ENCODE measurements around the gene JAG2.

JAG2 gene

GRCh38 chr14:105162669-105162979 is 6.0 kb downstream of the JAG2 start:
- DNase-seq, result no peak

DNA sequence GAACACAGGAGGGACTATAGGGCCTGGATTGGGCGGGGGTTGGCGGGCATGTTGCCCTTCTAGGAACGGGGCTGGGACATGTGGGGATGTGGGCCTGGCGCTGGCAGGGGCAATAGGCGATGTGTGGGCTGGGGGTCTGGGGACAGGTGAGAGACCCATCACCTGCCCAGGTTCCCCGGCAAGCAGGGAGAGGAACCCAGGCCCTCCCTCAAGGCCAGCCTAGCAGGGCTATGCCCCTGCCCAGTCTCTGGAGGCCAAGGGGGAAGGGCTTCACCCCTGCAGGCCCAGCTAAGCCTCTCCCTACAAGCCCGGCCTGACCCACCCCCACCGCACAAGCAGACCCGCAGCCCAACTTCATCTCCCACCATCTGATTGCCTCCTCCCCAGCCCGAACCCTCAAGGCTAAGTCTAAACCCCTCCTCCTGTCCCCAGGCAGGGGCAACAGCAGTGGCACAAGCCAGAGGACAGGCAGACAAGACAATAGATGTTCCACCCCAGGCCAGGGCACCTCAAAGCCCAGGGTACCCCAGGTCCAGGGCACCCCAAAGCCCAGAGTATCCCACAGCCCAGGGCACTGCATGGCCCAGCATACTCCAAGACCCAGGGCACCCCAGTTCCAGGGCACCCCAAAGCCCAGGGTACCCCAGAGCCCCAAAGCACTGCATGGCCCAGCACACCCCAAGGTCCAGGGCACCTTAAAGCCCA is 6.5 kb downstream of the JAG2 start:
- DNase-seq, result no peak

GRCh38 chr14:105161309-105161708 is 7.3 kb downstream of the JAG2 start:
- DNase-seq, result no peak

DNA sequence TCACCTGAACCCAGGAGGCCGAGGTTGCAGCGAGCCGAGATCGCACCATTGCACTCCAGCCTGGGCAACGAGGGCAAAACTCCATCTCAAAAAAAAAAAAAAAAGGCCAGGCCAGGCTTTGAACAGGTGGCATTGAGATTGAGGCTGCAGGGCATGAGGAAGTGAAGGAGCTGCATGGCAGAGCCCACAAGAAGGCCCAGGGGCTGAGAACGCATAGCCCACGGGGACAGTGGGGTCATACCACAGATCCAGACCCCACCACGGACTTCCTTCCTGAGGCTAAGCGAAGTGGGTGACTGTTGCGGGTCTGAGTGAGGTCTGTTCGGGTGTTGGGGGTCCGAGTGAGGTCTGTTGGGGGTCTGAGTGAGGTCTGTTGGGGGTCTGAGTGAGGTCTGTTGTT is 7.8 kb downstream of the JAG2 start:
- no peak for DNase-seq

DNA sequence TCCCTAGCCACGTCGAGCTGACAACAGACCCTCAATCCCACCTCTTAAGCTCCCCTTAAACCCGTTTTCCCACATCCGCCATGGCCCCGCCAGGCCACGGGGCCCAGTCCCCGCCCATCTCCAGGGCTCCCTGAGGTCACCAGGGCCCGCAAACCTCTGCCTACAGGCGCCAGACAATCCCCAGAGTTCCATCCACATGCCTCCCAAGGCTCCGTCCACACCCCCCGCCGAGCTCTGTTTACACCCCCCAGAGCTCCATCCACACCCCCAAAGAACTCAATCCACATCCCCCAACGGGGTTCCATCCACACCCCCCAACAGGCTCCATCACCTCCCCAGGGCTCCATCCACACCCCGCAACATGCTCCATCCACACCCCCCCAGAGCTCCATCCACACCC is 9.2 kb downstream of the JAG2 start:
- DNase-seq, result no peak

- DNase-seq, result no peak
These were observed 9.8 kb downstream of the JAG2 start for GRCh38 chr14:105158794-105159193.

DNA sequence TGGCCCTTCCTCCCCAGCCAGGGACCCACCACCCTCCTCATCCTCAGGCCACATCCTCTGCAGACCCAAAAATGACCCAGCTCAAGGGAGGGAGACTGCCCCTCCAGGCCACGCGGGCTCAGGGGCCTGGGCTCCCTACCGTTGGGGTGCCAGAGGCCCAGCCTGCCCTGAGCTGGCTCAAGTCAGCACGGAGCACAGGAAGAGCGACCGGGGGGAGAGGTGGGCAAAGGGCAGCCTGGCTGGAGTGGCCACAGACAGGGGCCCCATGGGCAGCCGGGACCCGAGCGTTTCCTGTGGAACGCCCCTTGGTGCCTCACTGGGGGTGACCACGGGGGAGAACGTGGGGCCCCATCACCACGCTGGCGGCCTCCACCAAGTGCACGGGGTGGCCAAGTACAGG is 10.7 kb downstream of the JAG2 start:
- DNase-seq, result no peak

DNA sequence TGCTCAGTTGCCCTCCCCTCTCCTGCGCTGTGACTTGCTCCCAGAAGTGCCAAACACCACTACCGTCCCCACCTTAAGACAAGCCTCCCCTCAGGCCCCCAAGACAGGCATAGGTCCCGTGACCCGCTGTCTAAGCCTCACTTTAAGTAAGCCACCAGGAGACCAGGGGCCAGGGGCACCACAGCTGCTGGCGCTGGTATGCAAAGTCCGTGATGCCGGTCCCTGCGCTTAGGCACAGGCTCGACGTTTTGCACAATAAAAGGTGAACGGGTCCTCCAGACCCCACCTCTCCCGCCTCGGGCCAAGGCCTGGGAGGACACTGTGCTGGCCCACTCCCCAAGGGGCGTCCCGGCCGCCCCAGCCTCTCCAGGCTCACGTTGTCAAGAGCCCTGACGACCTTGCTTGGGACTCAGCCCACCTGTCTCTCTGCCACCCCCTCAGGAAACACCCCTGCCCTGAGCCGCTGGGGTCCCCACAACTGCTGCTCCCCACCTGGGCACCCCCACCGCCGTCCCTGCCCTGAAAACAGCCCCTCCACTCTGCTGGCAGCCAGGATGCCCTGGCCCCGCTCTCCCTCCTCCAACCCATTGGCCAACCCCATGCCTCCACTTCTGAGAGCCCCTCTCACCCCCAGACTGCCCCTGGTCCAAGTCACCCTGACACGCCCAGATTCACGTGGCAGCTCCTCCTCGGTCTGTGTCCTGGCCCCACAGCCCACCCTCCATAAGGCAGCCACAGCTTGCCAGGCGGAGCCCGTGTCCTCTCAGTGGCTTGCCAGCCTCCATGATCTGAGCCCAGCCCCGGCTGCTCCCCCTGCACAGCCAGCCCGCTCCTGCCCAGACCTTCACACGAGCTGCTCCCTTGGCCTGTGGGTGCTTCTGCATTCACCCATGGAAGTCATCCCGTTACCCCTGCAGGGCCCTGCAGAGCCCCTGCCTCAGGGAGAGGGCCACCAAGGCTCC is 11.9 kb downstream of the JAG2 start:
- DNase-seq, result no peak

GRCh38 chr14:105155681-105156413 is 12.7 kb downstream of the JAG2 start:
- no peak for DNase-seq

DNA sequence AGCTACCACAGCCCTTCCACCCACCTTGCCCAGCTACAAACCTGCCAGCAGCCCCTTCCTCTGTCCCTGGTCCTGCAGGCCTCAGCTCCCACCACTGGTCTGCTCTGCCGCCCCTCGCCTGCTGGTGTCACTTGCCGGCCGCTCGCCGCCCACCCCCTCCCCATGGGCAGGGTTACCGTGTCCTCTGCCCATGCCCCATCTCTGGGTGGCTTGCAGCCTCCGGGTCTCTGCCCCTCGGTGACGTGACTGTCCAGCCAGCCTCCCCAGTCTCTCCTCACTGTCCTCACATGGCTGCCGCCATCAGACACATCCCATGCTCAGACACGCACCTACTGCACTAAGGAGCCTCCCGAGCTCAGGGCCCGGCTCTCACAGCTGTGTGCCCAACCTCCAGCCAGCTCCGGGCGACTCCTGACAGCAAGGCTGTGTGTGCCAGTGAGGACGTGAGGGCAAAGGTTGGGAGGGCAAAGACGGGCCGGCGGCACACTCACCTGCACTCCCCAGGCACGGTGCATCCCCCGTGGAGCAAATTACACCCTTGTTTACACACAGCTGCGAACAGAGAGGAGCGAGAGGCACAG is 13.4 kb downstream of the JAG2 start:
- no peak for DNase-seq

DNA sequence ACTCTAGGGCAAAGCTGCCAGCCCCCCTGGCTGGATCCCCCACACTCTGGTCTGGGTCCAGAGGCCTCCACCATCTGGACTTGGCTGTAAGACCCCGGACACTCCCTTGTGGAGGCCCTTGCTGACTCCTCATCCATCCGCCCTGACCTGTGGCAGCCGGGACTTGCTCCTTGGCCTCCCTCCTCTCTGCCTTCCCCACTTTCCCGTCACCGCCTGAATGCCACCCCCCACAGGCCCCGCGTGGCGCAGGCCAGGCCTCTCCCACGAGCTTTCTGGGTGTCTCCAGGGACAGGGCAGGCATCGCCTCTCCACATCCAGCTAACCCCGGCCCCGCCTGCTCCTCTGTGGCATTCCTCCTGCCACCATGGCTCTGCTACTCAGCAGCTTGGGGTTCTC is 14.1 kb downstream of the JAG2 start:
- DNase-seq, result no peak

DNA sequence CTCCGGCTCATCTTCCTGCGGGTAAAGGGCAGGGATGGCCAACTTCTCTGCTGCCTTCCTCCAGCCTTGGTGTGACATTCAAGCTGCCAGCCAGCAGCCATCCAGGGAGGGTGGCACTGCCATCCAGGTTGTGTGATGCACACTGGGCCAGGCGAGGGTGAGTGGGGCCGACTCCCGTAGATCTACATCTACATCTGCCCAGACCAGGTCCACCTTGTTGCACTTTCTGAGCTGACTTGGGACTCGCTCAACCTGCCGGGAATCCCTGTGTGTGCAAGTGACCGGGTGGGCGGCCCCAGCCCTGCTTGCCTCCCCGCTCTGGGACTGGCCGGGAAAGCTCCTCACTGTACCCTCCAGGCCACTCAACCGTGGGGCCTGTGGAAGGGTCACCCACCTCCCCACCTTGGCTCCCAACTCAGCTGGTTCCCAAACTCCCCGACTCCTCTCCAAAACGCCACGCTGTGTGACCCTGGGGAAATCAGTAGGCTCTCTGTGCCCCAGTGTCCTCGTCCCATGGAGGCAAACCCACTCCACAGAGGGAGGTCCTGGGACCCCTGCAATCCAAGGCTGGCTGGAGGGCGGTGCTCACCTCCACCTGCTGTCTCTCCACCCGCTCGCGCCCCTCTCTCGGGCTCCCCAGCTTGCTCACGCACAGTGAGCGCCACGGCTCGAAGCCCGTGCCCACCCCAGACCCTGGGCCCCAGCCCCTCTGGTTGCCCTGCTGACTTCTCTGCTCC is 14.7 kb downstream of the JAG2 start:
- DNase-seq, result no peak

GRCh38 chr14:105153331-105153731 is 15.2 kb downstream of the JAG2 start:
- no peak for DNase-seq

DNA sequence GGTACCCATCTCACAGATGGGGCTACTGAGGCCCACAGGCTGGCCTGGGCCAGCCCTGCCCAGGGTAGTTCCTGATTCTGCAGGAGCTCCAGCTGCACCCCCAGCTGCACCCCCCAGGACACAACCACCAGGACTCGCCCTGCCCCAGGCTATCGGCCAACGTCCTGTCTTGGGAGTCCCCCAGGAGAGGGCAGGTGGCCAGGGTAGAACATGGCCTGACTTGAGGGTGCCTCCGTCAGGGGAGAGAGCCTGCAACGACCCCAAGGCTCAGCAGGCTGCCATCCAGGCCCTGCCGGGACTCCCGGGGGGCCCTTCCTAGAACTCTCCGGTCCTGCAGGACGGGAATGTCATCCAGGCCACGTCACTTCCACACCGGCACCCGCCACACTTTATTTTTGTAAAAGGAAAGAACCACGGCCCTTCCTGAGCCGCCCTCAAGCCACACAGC is 15.8 kb downstream of the JAG2 start:
- no peak for DNase-seq

GRCh38 chr14:105151838-105152793 is 16.5 kb downstream of the JAG2 start:
- no peak for DNase-seq

DNA sequence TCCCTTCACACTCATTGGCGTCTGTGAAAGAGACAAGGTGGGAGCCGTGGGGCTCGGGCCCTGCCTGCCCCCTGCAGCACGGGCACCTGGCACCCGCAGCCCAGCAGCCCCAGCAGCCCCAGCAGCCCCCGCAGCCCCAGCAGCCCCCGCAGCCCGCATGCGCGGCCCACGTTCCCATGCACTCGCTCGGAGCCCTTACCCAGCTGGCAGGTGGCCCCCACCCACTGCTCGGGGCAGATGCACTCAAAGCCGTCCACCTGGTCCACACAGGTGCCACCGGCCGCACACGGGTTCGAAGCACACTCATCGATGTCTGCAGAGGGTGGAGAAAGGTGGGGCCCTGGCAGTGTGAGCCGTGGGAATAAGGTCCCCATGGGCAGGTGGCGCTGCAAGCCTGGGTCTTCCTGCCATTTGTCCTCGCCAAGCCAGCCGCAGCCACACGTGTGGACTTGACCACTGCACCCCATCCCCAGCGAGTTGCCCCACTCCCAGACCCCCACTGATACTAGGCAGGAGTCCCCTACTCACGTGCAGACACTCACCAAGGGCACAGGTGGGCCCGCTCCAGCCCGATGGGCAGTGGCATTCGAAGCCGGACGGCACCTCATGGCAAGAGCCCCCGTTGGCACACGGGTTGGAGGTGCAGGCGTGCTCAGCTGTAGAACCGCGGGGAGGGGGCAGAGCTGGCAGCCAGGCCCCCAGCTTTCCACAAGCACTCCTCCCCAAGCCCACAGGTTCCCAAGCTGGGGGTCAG is 17.3 kb downstream of the JAG2 start:
- no peak for DNase-seq

- no peak for DNase-seq
These were observed 18.1 kb downstream of the JAG2 start for GRCh38 chr14:105150368-105151083.

DNA sequence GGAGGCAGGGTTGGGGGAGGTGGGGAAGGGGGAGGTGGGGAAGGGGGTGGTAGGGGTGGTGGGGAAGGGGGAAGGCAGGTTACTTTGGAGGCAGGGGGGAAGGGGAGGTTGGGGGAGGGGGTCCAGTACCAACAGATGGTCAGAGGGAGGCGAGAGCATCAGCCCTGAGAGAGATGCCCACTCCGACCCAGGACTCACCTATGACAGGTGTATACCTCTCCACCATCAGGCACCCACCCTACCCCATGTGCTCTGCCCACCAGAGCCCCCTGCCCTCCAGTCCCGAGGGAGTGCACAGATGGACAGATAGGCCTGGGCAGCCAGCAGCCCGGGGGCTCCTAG is 18.6 kb downstream of the JAG2 start:
- no peak for DNase-seq

GRCh38 chr14:105149146-105149781 is 19.3 kb downstream of the JAG2 start:
- no peak for DNase-seq
